D341Med (cell line): ENCODE measurements around the gene MFRP.

Source experiments
- DNase-seq: peaks from one replicate; pipeline ENCODE4 v3.0.0; 2012; ENCODE audit warnings: low spot score

The MFRP gene

GRCh38 chr11:119373059-119373920 is 26.8 kb upstream of the MFRP start:
- no peak for DNase-seq

DNA sequence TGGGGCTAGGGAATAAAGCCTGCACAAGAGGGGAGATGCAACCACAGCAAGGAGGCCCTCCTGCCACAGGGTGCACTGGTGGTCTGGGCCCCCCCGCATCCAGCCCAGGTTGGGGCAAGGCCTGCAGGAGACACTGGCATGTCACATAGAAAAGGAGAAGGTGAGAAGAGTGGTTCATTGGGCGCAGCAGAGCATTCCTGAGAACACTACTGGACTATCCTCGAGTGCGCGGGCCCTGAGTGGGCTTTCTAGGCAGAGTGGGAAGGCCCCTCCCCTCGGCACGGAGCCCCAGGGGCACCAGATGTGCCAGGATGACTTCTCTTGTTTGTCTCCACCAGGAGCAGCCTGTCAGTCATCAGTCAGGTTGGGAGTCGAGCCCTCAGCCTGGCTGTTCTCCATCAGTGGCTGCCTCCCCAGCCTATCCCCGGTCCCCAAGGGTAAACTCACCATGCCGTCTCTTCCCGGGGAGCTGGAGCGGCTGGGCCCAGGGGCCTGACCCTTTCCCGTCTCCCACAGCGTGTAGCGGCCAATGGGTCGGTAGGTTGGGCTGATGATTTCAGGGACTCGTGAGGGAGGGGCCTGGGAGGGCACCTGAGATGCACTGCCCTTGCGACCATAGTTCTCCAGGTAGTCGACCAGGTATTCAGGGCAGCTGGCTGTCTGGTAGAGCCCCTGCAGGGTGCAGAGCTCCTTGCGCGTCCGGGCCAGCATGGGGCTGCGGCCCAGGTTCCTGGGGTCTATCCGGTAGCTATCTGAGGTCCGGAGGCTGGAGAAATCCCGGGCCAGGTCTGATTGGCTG is 26.0 kb upstream of the MFRP start:
- DNase-seq, result no peak

- peak; percentile 65 for DNase-seq
Measured at GRCh38 chr11:119371778-119372182, 25.3 kb upstream of the MFRP start.

DNA sequence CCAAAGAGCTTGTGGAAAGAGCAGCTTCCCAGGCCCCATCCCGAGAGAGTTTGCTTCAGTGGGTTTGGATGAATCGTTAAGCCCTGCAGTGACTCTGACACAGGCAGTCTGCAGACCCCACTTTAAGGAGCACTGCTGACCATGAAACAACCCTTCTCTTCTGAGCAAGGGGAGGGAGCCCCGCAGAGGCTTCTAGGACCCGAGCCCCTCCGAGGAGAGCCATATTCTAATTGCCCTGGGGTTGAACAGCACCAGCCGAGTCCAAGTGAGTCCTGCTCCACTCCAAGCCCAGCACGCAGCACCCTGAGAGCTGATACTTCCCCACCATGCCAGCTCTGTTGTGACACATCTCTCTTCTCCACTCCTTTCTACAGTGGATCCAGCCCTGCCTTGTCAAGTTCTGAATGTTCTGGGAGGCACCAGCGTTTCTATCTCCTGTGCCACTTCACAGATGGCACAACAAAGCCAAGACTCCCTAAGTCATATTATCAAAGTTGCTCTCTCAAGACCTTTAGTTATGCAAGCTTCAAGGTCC is 24.6 kb upstream of the MFRP start:
- no peak for DNase-seq

DNA sequence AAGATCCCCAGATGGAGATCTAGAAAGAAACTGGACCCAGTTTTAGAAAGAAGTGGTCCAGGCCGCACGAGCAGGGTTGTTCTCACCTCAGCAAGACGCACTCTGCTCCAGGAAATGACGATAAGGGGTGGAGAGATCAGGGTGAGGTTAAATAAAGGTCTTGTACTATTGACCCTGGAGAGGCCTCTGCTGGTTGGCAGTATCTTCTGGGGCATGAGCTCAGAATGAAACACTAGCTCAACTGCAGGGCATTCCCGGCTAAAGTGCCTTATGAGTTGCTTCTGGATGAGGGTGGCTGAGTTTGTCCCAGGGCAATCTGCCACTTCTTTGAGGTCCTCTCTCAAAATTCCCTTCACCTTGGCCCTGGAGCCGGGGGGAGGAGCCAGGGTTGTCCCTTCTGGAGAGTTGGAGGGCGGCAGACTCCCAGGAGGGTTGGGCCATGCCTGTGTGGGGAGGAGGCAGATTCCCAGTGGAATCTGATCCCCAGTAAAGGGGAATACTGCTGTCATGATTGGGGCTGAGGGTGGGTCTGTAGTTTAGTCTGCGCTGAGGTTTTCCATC is 24.1 kb upstream of the MFRP start:
- peak; percentile 57 for DNase-seq

- peak; percentile 54 for DNase-seq
Measured at GRCh38 chr11:119369132-119369925, 22.8 kb upstream of the MFRP start.

DNA sequence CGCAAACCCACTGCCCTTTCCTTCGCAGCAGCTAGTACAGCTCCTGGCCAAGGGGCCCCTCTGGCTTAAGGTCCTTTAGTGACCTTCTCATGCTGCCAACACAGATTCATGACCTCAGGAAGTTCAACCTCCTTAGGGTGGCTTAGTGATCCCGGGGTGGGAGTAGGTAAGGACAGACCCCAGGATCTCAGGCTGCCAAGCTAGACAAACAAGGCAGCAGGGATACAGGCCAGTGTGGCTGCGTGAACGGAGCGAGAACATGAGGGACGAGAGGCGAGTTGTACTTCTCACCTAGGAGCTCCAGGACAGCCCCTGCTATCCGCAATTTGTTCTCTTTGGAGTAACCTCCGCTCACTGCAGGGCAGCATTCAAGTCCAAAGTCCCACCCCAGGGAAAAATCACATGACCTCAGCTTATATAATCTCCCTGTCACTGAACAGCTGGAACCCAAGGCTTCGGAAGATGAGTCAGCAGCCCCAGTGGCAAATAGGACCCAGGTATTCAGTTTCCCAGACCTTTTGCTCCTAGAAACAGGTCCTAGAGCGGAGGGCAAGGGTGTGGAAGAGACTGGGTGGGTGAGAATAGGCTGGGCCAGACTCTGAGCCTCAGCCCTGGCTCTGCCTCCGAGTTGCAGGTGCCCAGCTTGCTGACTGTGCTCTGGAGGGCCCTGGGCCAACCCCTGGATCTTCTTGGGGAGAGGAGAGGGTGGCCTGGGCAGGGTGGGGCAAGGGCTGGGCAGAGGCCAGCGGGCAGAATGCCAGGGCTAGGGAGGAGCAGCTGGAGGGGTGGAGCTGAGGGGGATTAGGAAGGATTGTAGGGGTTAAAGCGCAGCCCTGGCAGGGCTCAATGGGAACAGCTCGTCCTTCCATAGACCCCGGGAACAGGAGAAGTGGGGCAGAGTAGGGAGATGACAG is 21.9 kb upstream of the MFRP start:
- peak; percentile 86 for DNase-seq

DNA sequence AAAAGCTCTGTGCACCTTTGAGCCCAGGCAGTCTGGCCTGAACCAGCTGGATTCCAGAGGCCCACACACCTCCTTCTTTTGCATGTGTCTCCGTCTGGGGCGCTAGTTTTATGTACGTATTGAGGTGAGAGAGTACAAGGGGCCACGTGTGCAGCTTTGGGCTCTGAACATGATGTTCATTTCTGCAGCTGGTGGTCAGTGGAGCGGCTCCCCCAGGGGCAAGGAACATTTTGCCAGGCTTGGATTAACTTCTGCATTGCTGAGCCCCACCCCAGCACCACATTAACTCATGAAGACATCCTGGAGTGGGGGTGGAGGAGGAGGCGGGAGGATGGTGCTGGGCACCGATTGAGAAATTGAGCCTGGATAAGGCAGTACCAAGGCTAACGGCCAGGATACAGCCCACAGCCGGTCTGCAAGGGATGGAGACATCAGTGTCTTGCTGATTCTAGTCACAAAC is 21.2 kb upstream of the MFRP start:
- no peak for DNase-seq

- DNase-seq, result no peak
Measured at GRCh38 chr11:119366690-119367620, 20.4 kb upstream of the MFRP start.

DNA sequence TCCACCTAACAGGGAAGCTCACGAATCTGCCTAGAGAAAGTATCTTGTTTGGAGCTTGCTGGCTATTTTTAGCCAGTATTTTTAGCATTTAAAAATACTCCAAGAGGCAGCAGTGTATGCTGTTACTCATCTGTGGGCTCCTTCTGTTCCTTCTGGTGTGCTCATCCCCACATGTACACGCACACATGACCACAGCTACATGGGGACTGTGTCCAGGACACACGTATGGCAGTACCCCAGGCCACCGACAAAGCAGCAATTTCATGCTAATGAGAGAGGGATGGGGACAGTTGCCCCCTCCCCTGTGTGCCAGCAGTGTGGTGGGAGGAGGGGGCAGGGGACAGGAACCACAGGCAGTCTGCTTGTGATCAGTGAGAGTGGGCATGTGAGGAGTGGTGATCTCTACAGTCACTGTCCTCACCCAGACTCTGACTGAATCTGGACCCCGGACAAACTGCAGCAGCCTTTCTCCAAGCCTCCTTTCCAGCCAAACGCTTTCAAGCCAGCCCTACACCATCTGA is 18.6 kb upstream of the MFRP start:
- DNase-seq, result no peak

DNA sequence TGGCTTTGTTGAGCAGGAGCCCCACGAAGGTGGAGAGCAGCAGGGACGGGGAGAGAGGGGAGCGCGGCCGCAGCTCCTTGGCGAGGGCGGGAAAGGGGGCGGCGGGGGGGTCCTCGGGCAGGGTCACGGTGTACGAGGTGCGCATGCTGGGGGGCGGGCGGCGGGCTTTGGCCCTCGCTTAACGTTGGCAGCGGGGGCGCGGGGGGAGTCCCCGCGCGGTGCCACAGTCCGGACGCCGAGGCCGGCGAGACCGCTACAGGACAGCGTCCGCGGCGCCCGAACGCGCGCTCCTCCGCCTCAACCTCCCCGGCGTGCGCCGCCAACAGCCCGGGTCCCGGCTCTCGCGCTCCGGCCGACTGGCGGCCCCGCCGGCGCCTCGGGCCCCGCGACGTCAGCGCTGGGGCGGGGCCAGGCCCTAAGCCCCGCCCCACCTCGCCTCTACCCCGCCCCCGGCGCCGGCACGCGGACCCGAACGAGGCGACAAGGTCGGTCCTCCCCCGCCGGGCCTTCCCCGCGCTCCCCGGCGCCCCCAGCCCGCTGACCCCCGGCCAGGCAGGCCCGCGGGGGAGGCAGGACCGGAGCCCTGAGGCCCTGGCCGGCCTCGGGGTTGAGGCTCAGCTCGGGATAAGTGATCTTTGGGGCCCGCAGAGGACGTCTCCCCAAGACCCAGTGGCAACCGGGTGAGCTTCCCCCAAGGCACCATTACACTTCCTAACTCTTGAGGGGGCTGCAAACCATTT is 17.5 kb upstream of the MFRP start:
- DNase-seq, result peak; percentile 90

GRCh38 chr11:119363081-119363850 is 16.8 kb upstream of the MFRP start:
- DNase-seq, result no peak

DNA sequence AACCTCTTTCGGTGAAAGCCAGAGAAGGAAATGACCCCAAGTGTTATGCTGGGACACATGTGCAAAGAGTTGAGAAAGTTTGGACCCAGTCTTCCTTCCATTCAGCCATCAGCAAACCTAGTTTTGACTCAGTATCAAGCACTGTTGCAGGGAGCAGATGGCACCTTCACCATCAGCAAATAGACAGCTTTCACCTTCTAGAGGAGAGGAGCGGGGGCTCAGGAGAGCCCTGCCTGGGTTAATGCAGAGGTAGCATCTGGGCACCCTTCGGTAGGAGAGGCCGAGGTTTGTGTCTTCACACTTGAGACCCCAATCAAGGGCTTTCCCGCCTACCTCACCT is 16.2 kb upstream of the MFRP start:
- no peak for DNase-seq

- no peak for DNase-seq
Measured at GRCh38 chr11:119361941-119362725, 15.6 kb upstream of the MFRP start.

DNA sequence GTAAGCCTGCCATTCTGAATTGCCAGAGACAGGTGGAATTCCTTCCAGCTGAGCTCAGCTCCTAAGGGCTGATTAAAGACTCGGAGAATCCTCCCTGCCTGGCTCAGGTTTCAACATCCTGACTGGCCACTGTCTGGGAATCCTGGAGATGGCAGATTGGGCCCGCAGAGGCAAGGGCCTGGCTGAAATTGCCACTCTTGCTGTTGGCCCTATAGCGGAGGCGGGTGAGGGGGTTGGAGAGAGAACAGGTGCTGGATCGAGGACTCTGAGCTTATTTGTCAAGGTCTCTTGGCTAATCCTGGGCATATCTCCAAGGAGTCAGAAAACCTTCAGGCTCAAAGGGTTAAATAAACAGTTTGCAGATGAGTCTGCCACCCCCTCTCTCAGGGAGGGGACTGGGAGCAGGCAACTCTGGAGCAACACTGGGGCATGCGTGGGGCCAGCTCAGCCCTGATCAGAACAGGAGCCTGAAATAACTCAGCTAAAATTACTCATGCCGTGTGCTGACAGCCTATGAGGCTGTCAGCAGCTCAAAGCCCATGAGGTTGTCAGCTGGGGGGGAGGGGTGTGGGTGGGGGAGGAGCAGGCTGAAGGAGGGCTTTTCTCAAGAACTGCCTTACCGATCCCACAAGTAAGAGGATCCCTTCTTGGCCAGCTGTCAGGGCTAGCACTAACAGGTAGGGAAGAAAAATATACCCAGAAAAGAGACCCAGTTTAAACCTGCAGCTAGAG is 14.7 kb upstream of the MFRP start:
- DNase-seq, result peak; percentile 77
